GM19452 (cell line): ENCODE results near the gene ERF.
A peak's percentile ranks its signal among the peaks of the same experiment; 100 is the strongest.

Experiments
- ATAC-seq: cut with Tn5 transposase; IDR thresholded peaks from one replicate; pipeline ENCODE4 v1.9.1; 2021; ENCODE audit not compliant: unreplicated experiment

ERF gene

DNA sequence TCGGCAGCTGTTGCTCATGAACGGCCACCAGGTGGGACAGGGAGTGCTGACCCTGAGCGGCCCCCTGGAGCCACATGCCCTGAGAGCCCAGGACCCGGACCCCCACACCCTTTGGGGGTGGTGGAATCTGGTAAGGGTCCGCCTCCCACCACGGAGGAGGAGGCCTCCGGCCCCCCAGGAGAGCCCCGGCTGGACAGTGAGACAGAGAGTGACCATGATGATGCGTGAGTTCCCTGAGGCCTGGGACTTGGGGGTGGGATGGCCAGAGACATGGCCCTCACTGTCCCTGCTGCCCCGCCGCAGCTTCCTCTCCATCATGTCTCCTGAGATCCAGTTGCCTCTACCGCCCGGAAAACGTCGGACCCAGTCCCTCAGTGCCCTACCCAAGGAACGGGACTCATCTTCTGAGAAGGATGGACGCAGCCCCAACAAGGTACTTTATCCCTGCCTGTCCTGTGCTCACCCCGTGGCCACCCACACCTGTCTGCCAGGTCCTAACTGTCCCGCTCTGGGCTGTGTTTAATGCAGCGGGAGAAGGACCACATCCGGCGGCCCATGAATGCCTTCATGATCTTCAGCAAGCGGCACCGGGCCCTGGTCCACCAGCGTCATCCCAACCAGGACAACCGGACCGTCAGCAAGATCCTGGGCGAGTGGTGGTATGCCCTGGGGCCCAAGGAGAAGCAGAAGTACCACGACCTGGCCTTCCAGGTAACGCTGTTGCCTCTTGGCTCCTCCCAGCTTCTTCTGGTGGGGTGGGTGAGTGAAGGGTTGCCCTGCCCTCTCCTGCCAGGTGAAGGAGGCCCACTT, 32.3 kb upstream of the ERF start:
- no peak for ATAC-seq

DNA sequence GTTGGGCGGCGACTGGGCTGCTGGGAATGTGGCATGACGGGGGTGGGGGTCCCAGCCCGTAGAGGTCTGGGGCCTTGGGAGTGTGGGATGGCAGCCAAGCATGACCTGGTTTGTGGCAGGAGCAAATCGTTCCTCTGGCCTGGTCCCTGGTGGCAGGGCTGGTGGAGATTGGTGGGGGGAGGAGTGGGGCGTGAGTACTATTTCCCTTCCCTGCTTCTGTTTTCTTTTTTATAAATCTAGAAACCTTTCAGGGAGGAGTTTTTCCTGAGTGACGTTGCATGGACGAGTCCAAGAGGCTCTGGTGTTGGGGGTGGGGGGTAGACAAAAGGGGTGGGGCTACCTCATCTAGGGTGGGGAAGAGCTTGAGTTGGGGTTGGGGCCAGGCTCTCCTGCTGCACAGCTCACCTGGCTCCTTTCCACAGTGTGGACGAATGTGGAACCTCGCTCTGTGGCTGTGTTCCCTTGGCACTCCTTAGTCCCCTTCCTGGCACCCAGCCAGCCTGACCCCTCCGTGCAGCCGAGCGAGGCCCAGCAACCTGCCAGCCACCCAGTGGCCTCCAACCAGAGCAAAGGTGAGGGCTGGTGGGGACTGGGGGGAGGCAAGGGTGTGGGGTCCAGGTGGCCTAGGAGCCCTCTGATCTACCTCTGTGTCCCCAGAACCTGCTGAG, 31.6 kb upstream of the ERF start:
- no peak for ATAC-seq

GRCh38 chr19:42285988-42286348, 31.0 kb upstream of the ERF start:
- no peak for ATAC-seq

GRCh38 chr19:42285541-42285941, 30.6 kb upstream of the ERF start:
- no peak for ATAC-seq

GRCh38 chr19:42284591-42285341, 29.8 kb upstream of the ERF start:
- ATAC-seq = no peak

GRCh38 chr19:42284066-42284501, 29.2 kb upstream of the ERF start:
- peak; percentile 29 for ATAC-seq

DNA sequence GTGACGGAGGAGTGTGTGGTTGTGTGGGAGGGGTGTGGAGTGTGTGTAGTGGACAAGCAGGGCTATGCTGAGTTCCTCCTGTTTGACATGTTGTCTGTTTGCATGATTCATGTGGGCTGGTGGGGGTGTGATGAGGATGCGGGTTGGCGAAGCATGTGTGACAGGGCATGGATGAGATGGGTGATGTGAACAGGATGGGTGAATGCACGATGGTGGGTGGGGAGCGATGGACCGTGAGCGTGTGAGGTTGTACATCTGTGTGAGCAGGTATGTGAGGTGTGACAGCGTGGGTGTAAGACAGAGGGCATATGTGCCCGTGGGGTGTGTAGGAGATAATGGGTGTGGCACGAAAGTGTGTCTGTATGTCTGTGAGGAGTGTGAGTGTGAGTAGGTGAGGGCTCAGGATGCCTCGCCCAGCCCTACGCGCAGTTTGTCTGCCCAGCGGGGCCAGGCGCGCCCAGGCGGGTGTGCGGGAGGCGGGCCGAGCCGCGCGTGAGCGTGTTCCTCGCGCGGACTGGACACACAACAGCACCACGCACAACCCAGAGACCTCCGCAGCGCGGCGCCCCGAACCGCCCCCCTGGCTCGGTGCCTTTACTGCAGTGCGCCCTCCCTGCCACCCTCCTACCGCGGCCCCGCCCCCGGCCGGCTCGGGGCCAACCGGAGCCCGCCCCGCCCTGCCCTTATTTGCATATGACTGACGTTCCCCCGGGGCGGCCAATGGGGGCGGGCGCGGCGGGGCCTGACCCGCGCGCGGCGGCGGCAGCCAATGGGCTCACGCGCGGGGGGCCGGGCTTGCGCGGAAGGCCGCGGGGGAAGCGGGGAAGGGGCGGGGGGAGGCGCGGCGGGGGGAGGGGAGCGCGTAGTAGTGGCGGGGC, 28.5 kb upstream of the ERF start:
- ATAC-seq = peak; percentile 41

- ATAC-seq = no peak
These were observed 27.9 kb upstream of the ERF start for GRCh38 chr19:42282819-42283187.

DNA sequence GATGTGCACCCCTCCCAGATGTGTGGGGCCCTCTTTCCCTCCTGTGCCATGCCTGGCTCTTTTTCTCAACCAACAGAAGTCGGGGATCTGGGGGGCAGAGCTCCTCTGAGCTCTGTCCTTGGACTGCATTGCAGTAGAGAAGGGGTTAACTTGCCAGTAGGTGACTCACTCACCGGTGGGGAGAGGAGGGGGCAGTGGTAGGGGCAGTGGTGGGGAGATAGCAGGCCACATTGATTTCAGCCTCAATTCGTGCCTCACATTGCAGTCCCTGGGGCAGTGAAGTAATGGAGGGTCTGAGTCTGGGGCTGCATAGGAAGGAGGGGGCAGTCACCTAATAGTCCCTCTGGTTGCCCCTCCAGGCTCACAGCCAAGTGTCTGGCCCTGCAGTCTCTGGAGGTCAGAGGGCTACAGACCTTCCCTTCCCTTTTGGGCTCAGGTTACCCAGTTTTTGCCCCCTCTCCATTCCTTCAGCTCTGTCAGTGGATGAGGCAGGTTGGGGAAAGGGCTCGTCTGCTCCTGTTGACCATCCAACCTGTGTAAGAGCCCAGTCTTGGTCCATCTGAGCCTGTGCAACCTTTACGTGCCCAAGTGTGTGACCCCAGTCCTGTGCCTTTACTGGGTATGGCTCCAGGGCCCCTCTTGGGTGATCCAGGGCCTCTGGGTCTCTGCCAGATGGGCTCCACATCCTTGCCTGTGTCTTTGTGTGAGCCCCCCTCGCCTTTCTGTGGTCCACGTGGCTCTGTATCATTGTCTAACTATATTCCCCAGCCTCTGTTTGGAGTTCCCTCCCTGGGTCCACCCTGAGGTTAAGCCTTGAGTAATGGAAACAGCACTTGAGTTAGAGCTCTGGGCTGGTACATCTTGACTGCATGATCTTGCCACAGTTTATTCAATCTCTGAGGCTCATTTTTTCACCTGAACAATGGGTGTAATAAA, 27.2 kb upstream of the ERF start:
- no peak for ATAC-seq

DNA sequence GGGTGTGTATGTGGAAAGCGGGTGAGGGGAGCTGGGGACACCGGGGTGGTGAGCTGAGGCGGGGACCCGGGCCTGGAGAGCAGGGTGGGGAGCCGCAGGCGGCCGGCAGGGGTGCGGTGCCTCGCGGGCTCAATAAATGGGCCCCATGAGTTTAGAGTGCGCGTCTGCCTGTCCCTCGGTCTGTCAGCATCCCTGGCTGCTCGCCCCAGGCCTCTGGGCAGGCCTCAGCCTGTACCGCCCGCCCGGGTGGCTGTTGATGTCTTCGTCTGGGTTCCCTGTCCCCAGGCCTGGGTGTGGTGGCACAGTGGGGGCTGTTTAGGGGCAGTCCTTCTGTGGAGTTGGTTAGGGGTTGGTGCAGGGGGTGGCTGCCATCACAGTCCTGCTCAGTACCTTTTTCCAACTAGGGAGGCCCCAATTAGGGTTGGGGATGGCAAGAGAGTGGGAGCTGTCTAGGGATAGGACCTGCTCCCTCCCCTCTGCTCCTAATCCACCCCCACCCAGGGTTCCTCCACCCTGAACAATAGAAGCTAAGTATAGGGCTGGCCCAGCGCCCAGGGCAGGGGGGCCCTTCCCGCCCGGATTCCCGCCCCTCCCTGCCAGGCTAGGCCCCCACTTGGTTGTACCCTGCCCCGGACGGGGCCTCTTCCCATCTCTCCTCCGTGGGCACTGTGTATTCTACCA, 26.4 kb upstream of the ERF start:
- no peak for ATAC-seq

DNA sequence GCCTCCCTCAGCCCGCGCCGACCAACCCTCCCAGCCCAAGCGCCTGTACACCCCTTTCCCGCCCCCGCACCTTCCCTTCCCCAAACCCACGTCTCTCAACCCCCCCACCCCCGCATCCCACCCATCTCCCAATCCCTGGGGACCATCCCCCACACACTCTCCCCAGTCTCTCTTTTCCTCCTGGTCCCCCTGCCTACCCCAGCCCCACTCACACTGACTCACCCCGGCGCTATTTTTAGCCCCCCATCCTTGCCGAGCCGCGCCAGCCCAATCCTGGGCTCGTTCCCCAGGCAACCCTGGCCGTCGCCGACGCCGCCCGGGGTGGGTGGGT, 25.9 kb upstream of the ERF start:
- no peak for ATAC-seq

DNA sequence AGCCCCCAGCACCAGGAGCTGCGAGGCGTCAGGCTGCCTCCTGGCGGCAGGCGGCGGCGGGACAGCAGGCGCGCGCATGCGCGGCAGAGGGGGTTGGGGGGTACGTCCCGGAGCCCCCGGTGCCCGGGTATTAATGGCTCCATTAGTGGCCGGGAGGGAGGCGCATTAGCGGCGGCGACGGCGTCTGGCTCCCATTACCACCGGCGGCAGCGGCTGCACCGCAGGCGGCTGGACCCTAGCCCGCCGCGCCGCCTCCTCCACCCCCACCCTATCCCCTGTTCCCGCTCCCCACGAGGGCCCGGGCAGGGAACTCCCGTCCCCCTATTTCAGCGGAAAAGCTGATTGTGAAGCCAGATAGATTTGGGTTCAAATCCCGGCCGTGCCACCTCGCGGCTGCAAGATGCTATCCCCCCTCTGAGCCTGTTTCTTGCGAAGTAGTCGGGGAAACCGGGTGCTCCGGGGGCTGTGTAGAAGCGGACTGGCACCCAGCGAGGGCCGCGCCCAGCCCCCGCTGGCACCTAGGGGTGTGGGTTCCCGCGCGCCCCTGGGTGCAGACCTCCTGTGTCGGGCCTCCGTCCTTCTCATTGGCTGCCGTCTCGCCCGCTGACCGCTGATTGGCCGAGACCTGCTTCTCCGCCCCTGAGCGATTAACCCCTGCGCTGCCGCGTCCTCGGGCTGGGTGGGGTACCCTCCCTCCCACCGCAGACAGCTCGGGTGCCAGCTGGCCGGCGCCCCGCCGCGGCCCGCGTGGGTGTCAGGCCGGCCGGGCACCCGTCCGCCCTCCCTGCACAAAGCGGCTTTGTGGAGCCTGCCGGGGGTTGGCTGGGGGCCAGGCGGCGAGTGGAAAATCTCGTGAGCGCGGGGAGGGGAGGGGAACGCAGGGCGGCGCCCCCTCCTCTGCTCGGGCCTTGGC, 25.2 kb upstream of the ERF start:
- ATAC-seq = peak; percentile 32

DNA sequence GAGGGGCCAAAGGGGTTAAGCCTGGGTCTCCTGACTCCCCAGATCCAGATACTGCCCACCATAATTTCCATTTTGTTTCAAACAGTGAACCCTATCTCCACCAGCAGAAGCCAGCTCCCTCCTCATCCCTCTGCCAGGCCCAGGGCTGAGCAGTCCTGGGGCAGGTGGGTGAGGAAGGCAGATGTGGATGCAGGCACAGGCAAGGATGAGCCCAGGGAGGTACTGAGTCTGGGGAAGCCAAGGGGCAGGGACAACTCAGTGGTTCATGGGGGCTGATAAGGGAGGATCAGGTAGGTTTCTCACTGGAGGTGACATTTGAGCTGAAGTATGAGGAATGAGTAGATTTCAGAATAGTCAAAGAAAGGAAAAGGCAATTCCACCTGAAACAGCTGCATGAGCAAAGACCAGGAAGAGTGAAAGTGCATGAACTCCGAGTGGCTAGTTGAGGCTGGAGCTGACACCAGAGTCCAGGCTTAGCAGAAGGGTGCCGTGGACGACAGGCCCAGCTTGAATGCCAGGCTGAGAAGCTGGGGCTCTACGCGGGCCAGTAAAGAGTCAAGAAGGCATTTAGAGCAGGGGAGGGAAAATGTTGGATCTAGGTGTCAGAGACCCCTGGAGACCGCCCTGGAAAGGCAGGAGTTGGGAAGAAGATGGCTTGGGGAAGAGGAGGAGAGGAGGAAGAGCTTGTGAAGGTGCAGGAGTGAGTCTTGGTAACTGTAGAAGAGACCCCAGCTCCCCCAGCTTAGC, 24.4 kb upstream of the ERF start:
- ATAC-seq = no peak

DNA sequence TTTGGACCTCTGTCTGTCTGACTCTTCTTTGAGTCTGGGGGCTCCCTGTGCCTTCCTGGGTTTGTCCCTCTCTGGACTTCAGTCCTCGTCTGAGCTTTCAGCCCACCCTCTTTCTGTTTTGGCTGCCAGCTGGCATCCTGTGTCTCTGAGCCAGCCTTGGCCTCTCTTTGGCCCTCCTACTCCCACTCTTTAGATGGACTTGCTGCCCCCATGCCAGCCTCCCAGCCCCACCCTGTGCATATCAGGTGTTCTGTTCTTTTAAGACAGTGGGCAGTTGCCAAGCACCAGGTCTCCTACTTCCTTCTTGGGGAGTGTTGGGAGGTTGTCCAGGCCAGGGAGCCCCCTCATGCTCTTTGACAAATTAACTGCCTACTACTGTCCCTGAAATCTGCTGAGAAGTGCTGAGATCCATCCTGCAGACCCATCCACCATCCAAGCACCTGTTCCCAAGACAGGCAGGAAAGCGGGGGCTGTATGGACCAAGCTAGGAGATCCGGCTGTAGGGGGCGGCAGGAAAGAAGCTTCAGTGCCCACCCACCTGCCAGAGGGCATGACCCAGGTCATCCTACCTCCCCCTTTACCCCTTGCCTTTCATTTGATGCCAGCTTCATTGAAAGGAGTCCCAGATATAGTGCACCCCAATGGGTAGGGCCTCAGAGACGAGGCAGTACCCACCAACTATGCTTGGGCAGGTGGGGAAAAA, 23.7 kb upstream of the ERF start:
- no peak for ATAC-seq

- no peak for ATAC-seq
These were observed 23.0 kb upstream of the ERF start for GRCh38 chr19:42277821-42278451.

DNA sequence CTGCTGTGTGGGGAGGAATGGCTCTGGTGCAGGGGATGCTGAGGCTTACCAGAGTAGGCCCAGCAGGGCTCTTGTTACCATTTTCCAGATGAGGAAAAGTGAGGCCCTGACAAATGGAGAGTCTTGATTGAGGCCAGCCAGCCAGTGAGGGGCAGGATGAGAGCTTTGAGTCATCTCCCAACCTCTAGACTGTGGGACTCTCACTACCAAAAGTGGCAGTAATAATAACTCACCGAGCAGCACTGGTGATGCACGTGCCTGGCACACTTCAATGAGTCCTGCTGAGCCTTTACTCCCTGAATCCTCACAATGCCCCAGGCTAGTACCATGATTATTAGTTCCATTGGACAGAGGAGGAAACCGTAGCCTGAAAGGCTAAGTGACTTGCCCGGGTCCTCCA, 21.9 kb upstream of the ERF start:
- no peak for ATAC-seq

DNA sequence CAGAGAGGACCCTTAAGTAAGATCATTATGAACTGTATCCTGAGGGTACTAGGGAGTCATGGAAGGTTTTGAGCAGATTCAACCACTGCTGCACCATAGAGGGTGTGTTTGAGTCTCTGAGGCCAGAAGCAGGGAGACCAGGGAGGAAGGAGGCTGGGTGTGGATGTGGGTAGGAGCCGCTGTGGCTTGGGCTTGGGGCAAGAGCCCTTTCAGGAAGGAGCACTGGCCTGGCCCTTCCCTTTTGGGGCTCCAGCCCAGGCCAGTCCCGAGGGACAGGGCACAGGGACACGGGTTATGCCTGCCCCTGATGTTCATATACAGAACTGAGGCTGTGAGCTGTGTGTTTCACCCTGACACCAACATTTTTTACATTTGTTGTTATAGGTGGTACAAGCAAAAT, 21.4 kb upstream of the ERF start:
- no peak for ATAC-seq
